Limb (tissue), 2 donors: Measurements from ENCODE around the gene XYLT2.
A peak's percentile ranks its signal among the peaks of the same experiment; 100 is the strongest.
"Not testable (repeated sequence)": the region's sequence is repeated elsewhere in the genome, so short reads cannot be mapped to it uniquely, and the experiment has no call there.

Source experiments
- DNase-seq, 2 donors: peaks; one replicate each; pipeline ENCODE4 v3.0.0-alpha.2; 2016; ENCODE audit errors: extremely low spot score in 2 of 2

XYLT2 gene

DNA sequence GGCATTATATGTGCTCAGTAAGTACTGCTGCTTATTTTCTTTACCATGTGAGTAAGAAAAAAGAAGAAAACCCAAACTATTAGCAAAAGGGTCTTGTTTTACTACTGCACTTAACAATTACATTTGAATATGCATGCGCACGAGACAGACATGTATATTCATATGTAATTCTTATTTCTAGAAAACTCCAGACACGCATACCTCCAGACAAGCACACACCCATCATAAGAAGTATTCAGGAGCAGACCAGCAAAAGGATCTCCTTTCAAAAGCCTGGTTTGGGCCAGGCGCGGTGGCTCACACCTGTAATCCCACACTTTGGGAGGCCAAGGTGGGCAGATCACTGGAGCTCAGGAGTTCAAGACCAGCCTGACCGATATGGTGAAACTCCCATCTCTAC is 43.6 kb downstream of the XYLT2 start:
- DNase-seq = no peak

- DNase-seq = no peak
Measured at GRCh38 chr17:50392621-50393020, 46.7 kb downstream of the XYLT2 start.

GRCh38 chr17:50393700-50394099 is 47.8 kb downstream of the XYLT2 start:
- DNase-seq = no peak

- DNase-seq = no peak
Measured at GRCh38 chr17:50394711-50395110, 48.8 kb downstream of the XYLT2 start.

- DNase-seq = peak; percentile 26 to 60
Measured at GRCh38 chr17:50396261-50397110, 50.6 kb downstream of the XYLT2 start.

GRCh38 chr17:50397111-50397918 is 51.4 kb downstream of the XYLT2 start, which contains the start of gene LRRC59:
LRRC59 (minus strand) TSS chr17:50397523; CDS start chr17:50397317, 206 bp downstream.
- peak; percentile 88 to 96 for DNase-seq

DNA sequence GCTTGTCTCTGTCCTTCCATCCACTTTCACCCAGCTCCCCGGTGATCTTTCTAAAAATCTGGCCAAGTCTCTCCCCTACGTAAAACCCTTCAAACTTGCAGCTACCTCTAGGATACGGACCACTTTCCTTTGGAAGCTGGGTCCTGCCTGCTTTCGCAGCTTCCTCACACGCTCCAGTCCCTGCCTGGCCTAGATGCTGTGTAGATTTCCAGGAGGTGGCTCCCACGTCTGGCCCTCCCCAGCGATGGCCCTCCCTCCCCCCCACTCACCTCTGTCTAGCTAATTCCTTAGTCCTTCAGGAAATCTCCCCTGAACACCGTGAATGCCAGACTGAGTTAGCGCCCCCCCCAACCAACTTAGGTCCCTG is 52.0 kb downstream of the XYLT2 start:
- peak in 1 of 2 donors; percentile 32 for DNase-seq

DNA sequence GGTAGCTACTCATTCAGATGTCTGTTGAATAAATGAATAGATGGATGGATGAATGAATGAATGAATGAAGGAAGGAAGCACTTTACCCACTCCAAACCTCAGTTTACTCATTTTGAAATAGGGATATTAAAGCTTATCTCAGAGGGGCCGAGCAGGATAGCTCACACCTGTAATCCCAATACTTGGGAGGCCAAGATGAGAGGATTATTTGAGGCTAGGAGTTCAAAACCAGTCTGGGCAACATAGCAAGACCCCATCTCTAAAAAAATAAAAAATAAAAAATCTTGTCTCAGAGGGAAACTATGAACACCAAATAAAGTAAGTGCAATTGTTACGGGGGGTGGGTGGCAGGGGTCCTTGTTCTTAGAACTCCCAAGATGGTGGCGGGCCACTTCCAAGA is 52.7 kb downstream of the XYLT2 start:
- DNase-seq = not testable (repeated sequence)

GRCh38 chr17:50399591-50399990 is 53.7 kb downstream of the XYLT2 start:
- not testable (repeated sequence) for DNase-seq

GRCh38 chr17:50405351-50405750 is 59.4 kb downstream of the XYLT2 start:
- DNase-seq = not testable (repeated sequence)

- no peak for DNase-seq
Measured at GRCh38 chr17:50406578-50406977, 60.7 kb downstream of the XYLT2 start.

- DNase-seq = no peak
Measured at GRCh38 chr17:50407921-50408320, 62.0 kb downstream of the XYLT2 start.
